GM18511 (cell line): ENCODE data around the gene SLC34A1.

ENCODE experiments used
- ATAC-seq: cut with Tn5 transposase; IDR thresholded peaks from one replicate; pipeline ENCODE4 v1.9.1; 2021; ENCODE audit warnings: mild to moderate bottlenecking, moderate library complexity; ENCODE audit not compliant: unreplicated experiment

The SLC34A1 gene

GRCh38 chr5:177385720-177386119 is 1.5 kb downstream of the SLC34A1 start:
- ATAC-seq = no peak

GRCh38 chr5:177386542-177386941 is 2.3 kb downstream of the SLC34A1 start:
- no peak for ATAC-seq

DNA sequence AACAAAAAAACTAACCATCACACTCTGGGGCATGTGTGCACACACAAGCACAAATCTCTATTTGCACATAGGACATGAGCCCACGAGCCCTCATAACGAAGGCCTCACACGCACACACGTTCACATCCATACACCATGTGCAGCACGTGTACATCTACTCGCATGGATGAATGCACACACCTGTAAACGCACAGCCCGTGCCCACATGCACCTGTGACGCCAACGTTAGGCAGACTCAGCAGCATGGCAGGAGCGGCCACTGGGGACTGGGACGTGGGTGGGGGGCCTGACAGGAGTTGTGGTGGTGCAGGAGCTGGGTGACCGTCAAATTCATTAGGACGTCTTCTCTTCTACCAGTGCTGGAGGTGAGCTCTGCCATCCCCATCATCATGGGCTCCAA is 3.2 kb downstream of the SLC34A1 start:
- no peak for ATAC-seq

DNA sequence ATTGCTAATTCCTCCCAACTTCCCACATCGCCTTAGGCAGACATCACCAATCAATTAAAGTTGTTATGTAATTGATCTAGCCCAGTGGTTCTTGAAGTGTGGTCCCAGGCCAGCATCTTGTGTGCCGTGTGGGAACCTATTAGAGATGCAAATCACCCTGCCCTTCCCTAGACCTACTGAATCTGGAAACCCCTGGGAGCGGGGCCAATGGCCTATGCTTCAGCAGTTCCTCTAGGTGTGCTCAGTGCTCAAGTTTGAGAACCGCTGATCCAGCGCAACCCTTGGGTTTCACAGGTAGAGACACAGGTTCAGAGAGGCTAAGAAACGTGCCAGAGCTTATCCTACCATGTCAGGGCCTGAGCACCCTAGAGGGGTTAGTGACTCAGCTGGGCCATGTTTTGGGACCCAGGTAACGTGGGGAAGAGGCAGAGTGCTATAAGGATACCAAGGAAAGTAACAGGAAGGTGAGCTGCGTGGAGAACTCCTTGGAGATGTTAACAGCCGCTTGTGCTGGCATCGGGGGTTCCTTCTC is 4.4 kb downstream of the SLC34A1 start:
- ATAC-seq = no peak

DNA sequence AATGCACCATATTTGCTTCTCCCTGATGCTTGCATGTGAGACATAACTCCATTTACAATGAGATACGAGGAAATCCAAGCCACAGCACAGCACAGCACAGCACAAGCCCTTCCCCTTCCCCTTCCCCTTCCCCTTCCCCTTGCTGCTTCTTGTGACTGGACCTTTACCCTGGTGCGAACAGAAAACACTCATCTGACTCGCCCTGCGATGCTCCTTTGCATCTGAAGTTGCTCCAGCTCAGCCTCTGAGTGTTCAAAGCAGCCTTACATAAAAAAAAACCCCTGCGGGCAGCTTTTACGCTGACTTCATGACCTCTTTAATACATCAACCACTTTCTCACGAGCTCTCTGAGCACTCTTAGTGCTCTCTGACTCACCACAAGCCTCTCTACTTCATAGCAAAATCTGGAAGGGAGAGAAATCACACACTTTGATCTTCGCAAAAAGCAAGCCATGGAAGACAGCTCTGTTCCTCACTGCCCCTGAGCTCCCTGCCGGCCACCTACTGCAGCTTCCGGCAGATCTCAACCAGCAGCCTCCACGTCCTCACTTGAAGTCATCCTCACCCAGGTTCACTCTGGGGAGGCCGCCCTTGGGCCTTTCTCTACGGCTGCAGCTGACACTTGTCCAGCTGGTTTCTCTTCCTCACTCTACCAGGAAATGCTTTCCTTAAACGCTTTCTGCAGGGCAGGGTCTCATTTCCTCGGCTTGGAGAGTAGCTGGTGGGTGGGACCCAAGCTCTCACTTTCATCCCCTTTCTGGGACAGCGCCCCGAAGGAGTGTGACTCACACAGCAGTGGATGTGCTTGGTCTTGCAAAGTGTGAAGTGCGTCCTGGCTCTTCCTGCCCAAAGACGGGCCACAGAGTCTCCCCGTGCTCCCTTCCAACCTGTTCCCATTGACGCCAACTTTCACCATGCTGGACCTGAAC is 5.3 kb downstream of the SLC34A1 start:
- peak; percentile 51 for ATAC-seq

DNA sequence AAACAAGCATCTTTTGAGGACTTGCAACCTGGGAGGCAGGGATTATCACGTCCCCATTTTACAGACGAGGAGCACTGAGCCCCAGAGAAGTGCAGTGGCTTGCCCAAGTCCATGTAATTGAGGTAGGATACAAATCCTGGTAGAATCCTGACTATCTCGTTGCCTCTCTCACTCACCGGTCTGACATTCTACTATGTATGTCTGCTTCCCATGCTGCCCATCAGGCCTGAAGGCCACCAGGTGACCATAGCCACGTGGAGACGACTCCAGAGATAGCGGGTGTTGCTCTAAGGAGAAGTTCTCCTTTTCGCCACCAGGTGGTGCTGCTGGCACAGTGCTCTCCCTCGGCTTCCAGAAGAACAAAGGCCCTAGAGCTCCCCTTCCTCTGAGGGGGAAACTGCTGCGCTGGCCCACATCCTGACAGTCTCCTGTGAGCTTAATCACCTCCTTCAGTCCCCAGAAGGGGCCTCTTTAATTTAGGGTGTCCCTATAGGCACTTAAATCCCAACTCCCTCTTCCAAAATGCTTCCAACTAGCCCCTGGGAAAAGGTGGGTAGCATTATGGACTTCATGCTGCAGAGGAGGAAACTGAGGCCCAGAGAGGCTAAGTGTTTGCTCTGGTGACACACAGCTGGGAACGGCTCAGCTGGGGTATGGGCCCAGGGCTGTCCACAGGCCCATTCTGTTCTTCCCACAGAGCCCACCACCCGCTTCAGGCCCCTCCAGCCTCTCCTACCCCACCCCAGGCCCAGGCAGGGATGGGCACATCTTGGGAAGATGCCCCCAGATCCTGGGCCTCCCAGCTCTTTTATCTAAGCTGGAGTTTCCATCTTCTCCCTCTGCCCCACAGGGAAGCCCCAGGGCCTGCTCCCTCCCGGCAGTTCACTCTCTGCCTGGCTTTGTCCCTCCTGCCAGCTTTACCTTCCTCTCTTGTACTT is 6.4 kb downstream of the SLC34A1 start:
- peak; percentile 67 for ATAC-seq

- no peak for ATAC-seq
Measured at GRCh38 chr5:177392765-177393164, 8.5 kb downstream of the SLC34A1 start.

- ATAC-seq = no peak
Measured at GRCh38 chr5:177393206-177393765, 9.1 kb downstream of the SLC34A1 start.

GRCh38 chr5:177393990-177394389 is 9.8 kb downstream of the SLC34A1 start:
- no peak for ATAC-seq

- ATAC-seq = no peak
Measured at GRCh38 chr5:177396078-177396477, 11.8 kb downstream of the SLC34A1 start.

- ATAC-seq = no peak
Measured at GRCh38 chr5:177396807-177397206, 12.6 kb downstream of the SLC34A1 start.

DNA sequence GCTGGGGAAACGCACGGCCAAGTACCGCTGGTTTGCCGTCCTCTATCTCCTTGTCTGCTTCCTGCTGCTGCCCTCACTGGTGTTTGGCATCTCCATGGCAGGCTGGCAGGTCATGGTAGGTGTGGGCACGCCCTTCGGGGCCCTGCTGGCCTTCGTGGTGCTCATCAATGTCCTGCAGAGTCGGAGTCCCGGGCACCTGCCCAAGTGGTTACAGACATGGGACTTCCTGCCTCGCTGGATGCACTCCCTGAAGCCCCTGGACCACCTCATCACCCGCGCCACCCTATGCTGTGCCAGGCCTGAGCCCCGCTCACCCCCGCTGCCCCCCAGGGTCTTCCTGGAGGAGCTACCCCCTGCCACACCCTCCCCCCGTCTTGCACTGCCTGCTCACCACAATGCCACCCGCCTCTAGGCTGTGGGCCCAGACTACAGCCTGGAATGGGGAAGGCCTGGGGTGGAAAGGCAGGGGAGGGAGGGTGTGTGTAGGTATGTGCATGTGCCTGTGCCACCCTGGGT is 13.7 kb downstream of the SLC34A1 start:
- no peak for ATAC-seq

GRCh38 chr5:177399997-177400868 is 16.0 kb downstream of the SLC34A1 start, which contains the start of gene PFN3:
Gene PFN3, minus strand, starts transcription at chr5:177400661. Its CDS starts 85 bp downstream, at chr5:177400576.
- ATAC-seq = no peak

- no peak for ATAC-seq
Measured at GRCh38 chr5:177402271-177403043, 18.2 kb downstream of the SLC34A1 start.

DNA sequence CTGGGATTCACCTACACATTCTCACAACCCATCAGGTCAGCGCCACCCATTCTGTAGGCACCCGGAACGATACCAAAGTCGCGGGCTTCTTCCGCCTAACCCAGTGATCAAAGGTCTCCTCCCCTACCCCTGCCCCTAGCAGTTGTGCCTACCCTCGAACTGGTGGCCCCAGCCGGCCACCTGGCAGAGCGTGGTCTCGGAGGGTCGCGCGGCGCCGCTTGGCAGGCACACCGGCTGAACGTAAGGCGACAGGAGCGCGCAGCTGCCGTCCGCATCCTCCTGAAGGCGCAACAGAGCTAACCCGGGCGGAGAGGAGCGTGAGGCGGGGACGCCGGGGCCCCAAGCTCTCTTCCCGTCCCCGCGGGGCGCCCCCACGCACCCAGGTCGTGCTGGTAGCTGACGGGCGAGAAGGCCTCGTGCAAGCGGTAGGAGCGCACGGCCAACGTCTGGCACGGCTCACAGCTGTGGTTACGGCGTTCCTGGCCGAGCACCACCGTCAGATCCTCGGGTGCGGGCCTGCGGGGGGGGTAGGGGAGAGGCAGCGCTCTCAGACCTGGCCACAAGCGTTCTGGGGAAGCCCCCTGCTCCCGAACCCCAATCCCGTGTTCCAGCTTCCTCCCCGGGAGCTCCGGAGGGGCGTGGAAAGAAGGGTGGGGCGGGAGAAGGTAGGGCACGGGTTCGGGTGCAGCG is 19.0 kb downstream of the SLC34A1 start:
- peak; percentile 34 for ATAC-seq

DNA sequence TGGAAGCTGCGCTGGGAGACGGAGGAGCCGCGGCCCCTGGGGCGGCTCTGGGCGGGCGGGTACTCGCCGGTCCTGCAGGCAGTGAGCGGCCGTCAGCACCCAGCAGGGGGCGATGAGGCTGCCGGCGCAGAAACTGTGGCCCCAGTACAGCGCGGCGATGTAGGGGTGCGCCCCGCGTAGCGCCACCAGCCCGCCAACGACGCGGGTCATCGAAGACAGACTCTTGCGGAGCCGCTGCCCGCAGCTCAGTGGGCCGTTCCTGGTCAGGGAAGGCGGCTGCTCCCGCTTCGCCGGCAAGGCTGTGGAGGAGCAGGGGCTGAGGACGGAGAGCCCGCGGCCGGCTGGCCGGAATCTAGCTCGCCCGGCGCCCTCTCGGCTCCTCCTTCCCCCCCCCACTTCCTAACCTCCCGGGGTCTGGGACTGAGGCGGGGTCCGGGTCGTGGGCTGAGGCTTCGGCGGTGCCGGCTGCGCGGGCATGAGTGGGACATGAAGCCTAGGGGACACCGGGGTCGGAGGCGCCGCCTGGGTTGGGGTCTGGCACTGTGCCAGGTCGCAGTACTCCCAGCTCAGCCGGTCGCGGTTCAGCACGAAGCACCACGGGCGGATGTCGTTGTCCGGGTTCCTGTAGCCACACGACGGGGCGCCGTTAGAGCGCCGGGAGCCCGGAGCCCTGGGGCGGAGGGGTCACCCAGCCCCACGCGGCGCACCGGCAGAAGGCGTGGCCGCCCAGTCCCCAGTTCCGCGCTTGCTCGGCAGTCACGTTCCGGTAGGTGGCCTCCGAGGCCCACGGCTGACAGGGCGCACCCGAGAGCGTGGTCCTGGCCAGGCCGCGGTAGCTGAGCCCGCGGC is 19.8 kb downstream of the SLC34A1 start:
- peak; percentile 87 for ATAC-seq

- ATAC-seq = no peak
Measured at GRCh38 chr5:177404641-177405179, 20.5 kb downstream of the SLC34A1 start.
